Hepatocyte (in vitro differentiated cells): Measurements from ENCODE around the gene CDH22. TPM values are rescaled to one million over a fixed set of nuclear protein-coding genes. Genes with fewer than 3 reads are reported as not detected.

ENCODE experiments used
- DNase-seq: peaks from one replicate; pipeline ENCODE4 v3.0.0-alpha.2; 2016; ENCODE audit warnings: low spot score
- H2AFZ ChIP-seq: fragments of 200-600 bp; sonication (generic); 2 replicates; pipeline ENCODE4 v1.6.0; 2016; ENCODE audit warnings: antibody characterized with exemption, mild to moderate bottlenecking
- H3K27ac ChIP-seq: fragments of 200-600 bp; sonication (generic); 2 replicates; pipeline ENCODE4 v1.5.1; 2016; ENCODE audit warnings: mild to moderate bottlenecking
- H3K27me3 ChIP-seq: fragments of 200-600 bp; sonication (generic); 2 replicates; pipeline ENCODE4 v1.6.1; 2016
- H3K36me3 ChIP-seq: fragments of 200-600 bp; sonication (generic); replicated peaks from 2 replicates; pipeline ENCODE4 v1.5.1; 2016; ENCODE audit warnings: low read depth; ENCODE audit not compliant: insufficient read depth
- H3K4me1 ChIP-seq: fragments of 200-600 bp; sonication (generic); 2 replicates; pipeline ENCODE4 v1.5.1; 2016; ENCODE audit warnings: mild to moderate bottlenecking, moderate library complexity; ENCODE audit not compliant: insufficient read depth
- H3K4me2 ChIP-seq: fragments of 200-600 bp; sonication (generic); 2 replicates; pipeline ENCODE4 v1.6.0; 2016
- H3K4me3 ChIP-seq: fragments of 200-600 bp; sonication (generic); 2 replicates; pipeline ENCODE4 v1.5.1; 2016; ENCODE audit warnings: mild to moderate bottlenecking
- H3K79me2 ChIP-seq: fragments of 200-600 bp; sonication (generic); 2 replicates; pipeline ENCODE4 v1.6.0; 2017; ENCODE audit warnings: mild to moderate bottlenecking
- H3K9me2 ChIP-seq: fragments of 200-600 bp; sonication (generic); replicated peaks from 2 replicates; pipeline ENCODE4 v1.6.0; 2017; ENCODE audit warnings: mild to moderate bottlenecking; ENCODE audit not compliant: insufficient read depth
- H3K9me3 ChIP-seq: fragments of 200-600 bp; sonication (generic); 2 replicates; pipeline ENCODE4 v1.5.1; 2016; ENCODE audit warnings: low read depth, mild to moderate bottlenecking
- H4K20me1 ChIP-seq: fragments of 200-600 bp; sonication (generic); 2 replicates; pipeline ENCODE4 v1.6.0; 2016; ENCODE audit warnings: mild to moderate bottlenecking; ENCODE audit not compliant: insufficient read depth, poor library complexity, severe bottlenecking
- EZH2 ChIP-seq: fragments of 200-600 bp; sonication (generic); IDR thresholded peaks from 2 replicates; pipeline ENCODE4 v1.6.1; 2016; ENCODE audit warnings: antibody characterized with exemption, mild to moderate bottlenecking, borderline replicate concordance
- EZH2phosphoT487 ChIP-seq: fragments of 200-600 bp; sonication (generic); IDR thresholded peaks from one replicate; pipeline ENCODE4 v1.6.1; 2018; ENCODE audit warnings: antibody characterized with exemption, mild to moderate bottlenecking, low read depth, moderate library complexity; ENCODE audit not compliant: unreplicated experiment, severe bottlenecking
- WGBS: methylation state at CpG from one replicate; pipeline ENCODE4 v1.1.6; 2016; ENCODE audit warnings: low lambda C conversion rate; ENCODE audit errors: missing lambda C conversion rate; 5-methylcytosine and 5-hydroxymethylcytosine counted together
- polyA plus RNA-seq: library from polyadenylated mRNA; unstranded; fragments of >200 nt; fragmentation: Nextera tagmentation; extraction: Ambion mirVana; gene quantifications from 2 replicates; pipeline ENCODE4 v1.2.1, GENCODE V29; 2016
- total RNA-seq: library from RNA; depleted of rRNA; stranded (reverse); fragments of >200 nt; gene quantifications from 2 replicates; pipeline ENCODE4 v1.2.3, GENCODE V29; 2014
- TF ChIP-seq, protein P1 (sequence below): fragments of 200-600 bp; sonication (generic); IDR thresholded peaks from 2 replicates; pipeline ENCODE4 v1.5.1; 2016; ENCODE audit warnings: antibody characterized with exemption, mild to moderate bottlenecking; ENCODE audit not compliant: poor library complexity

CDH22 gene
- total and polyA plus RNA-seq, 2 experiments from 2014 or later = not detected

GRCh38 chr20:46188866-46189541 lies 119.3 kb downstream of the CDH22 start:
- TF ChIP-seq EZH2phosphoT487 = no peak
- TF ChIP-seq, protein P1, sequence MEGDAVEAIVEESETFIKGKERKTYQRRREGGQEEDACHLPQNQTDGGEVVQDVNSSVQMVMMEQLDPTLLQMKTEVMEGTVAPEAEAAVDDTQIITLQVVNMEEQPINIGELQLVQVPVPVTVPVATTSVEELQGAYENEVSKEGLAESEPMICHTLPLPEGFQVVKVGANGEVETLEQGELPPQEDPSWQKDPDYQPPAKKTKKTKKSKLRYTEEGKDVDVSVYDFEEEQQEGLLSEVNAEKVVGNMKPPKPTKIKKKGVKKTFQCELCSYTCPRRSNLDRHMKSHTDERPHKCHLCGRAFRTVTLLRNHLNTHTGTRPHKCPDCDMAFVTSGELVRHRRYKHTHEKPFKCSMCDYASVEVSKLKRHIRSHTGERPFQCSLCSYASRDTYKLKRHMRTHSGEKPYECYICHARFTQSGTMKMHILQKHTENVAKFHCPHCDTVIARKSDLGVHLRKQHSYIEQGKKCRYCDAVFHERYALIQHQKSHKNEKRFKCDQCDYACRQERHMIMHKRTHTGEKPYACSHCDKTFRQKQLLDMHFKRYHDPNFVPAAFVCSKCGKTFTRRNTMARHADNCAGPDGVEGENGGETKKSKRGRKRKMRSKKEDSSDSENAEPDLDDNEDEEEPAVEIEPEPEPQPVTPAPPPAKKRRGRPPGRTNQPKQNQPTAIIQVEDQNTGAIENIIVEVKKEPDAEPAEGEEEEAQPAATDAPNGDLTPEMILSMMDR = no peak
- no peak for TF ChIP-seq EZH2
- Histone ChIP-seq H3K27ac (no peak overlapping the region), H3K36me3 (no peaks in the 10 kb centered on the region), H3K27me3 (peaks cover 7% of the 10 kb centered on the region), H4K20me1 (no peaks in the 10 kb centered on the region), H3K9me3 (no peaks in the 10 kb centered on the region), H3K79me2 (no peaks in the 10 kb centered on the region), H3K4me2 (no peak overlapping the region), H3K4me1 (no peaks in the 10 kb centered on the region), H2AFZ (no peak overlapping the region), H3K4me3 (no peak overlapping the region), H3K9me2 (no peaks in the 10 kb centered on the region)
- no peak for DNase-seq
- 52% methylated on average over 18 of the region's 18 CpGs for WGBS

DNA sequence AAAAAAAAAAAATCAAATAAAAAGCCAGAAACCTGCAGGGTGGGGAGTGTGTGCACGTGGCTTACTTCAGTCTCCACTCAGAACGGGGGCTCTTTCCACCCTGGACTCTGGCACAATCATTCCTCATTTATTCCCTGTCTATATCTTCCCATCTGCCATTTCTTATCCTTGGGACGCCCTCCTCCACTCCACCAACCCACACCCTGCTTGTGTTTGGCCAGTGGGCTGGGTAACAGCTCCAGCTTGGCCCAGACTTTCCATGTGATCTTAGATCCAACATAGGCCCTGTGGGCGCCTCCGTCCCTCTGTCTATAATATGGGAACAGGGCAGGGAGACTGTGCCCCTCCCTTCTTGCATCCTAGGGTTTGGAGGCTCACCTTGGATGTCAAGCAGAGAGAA lies 122.1 kb downstream of the CDH22 start:
- no peaks in the 10 kb centered on the region for H4K20me1 ChIP-seq
- no peak for DNase-seq
- no peak overlapping the region for H3K4me2 ChIP-seq
- 89% methylated on average over 5 of the region's 5 CpGs for WGBS
- H3K4me1 ChIP-seq = no peaks in the 10 kb centered on the region
- H2AFZ ChIP-seq = no peak overlapping the region
- TF ChIP-seq EZH2 (no peak), EZH2phosphoT487 (no peak)
- TF ChIP-seq, protein P1 = no peak
- no peak overlapping the region for H3K27ac ChIP-seq
- no peaks in the 10 kb centered on the region for H3K79me2 ChIP-seq
- H3K27me3 ChIP-seq = peaks cover 10% of the 10 kb centered on the region
- H3K9me2 ChIP-seq = no peaks in the 10 kb centered on the region
- H3K4me3 ChIP-seq = no peak overlapping the region
- no peaks in the 10 kb centered on the region for H3K36me3 ChIP-seq
- no peaks in the 10 kb centered on the region for H3K9me3 ChIP-seq

- H3K27ac ChIP-seq = no peak overlapping the region
- H3K9me2 ChIP-seq = no peaks in the 10 kb centered on the region
- H3K36me3 ChIP-seq = no peaks in the 10 kb centered on the region
- no peak overlapping the region for H3K4me3 ChIP-seq
- 95% methylated on average over 3 of the region's 3 CpGs for WGBS
- no peaks in the 10 kb centered on the region for H3K4me1 ChIP-seq
- no peak overlapping the region for H3K4me2 ChIP-seq
- DNase-seq = no peak
- no peaks in the 10 kb centered on the region for H3K9me3 ChIP-seq
- H2AFZ ChIP-seq = no peak overlapping the region
- no peaks in the 10 kb centered on the region for H3K79me2 ChIP-seq
- TF ChIP-seq, protein P1 = no peak
- no peak for TF ChIP-seq EZH2phosphoT487
- no peak for TF ChIP-seq EZH2
- H4K20me1 ChIP-seq = no peaks in the 10 kb centered on the region
- H3K27me3 ChIP-seq = peaks cover 10% of the 10 kb centered on the region
Measured at GRCh38 chr20:46185353-46185752, 122.9 kb downstream of the CDH22 start.

DNA sequence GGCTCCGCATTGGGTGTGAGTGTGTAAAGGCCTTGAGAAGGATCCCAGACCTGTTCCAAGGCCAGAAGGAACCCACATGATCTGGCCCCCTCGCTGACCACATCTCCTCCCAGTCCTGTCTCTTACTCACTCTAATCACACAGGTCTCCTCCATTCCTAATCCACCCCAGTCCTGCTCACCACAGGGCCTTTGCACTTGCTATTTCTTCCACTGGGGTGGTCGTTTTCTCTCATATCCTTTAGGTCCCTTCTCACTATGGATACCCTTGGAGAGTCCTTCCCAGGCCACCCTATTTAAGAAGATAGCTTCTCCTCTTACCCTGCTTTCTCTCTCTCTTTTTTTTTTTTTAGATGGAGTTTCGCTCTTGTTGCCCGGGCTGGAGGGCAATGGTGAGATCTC lies 124.5 kb downstream of the CDH22 start:
- TF ChIP-seq EZH2 (no peak), EZH2phosphoT487 (no peak)
- TF ChIP-seq, protein P1 = no peak
- DNase-seq = no peak
- H3K4me2 ChIP-seq = no peak overlapping the region
- H3K36me3 ChIP-seq = no peaks in the 10 kb centered on the region
- peaks cover 10% of the 10 kb centered on the region for H3K27me3 ChIP-seq
- no peaks in the 10 kb centered on the region for H3K9me2 ChIP-seq
- no peaks in the 10 kb centered on the region for H3K4me1 ChIP-seq
- no peak overlapping the region for H3K27ac ChIP-seq
- 86% methylated on average over 5 of the region's 5 CpGs for WGBS
- no peaks in the 10 kb centered on the region for H3K79me2 ChIP-seq
- no peaks in the 10 kb centered on the region for H4K20me1 ChIP-seq
- no peaks in the 10 kb centered on the region for H3K9me3 ChIP-seq
- no peak overlapping the region for H3K4me3 ChIP-seq
- H2AFZ ChIP-seq = no peak overlapping the region
